ENCODE measurements around the gene ERF.

ERF gene

GRCh38 chr19:42276821-42277220, 21.9 kb upstream of the ERF start:
- Histone ChIP-seq H4K20me1 (ENCODE audit: insufficient read depth, low read length) (no peaks in the 10 kb centered on the region), H3K4me2 (ENCODE audit: low read length) (no peak overlapping the region), H3K9me2 (ENCODE audit: low read depth, low read length) (no peaks in the 10 kb centered on the region), H3K27me3 (ENCODE audit: insufficient read depth, low read length) (no peaks in the 10 kb centered on the region), H3K27ac (ENCODE audit: low read depth, low read length, poor library complexity, severe bottlenecking) (no peak overlapping the region), H3K36me3 (ENCODE audit: insufficient read depth, low read length) (peaks cover 4% of the 10 kb centered on the region; the same call in 1 of the 2 replicates), H3K4me1 (ENCODE audit: insufficient read depth, low read length, severe bottlenecking) (peaks cover 23% of the 10 kb centered on the region), H3K4me3 (ENCODE audit: low read depth, low read length, poor library complexity, severe bottlenecking) (no peak overlapping the region), H3K79me2 (ENCODE audit: insufficient read depth, low read length) (no peaks in the 10 kb centered on the region), H3K9ac (ENCODE audit: low read length) (no peak overlapping the region), H3K9me3 (ENCODE audit: low read length) (no peaks in the 10 kb centered on the region), H3F3A (ENCODE audit: insufficient read depth, low read length) (peaks cover under 1% of the 10 kb centered on the region; the same call in 1 of the 2 replicates), H2AFZ (ENCODE audit: low read length) (no peak overlapping the region)
- TF ChIP-seq CTCF (IDR thresholded peaks at IDR 0.05; ENCODE audit: low read length), result no peak
- no peak for TF ChIP-seq EZH2 (IDR thresholded peaks at IDR 0.05; ENCODE audit: borderline replicate concordance, low read length)

GRCh38 chr19:42276284-42276683, 21.4 kb upstream of the ERF start:
- TF ChIP-seq EZH2 (IDR thresholded peaks at IDR 0.05; ENCODE audit: borderline replicate concordance, low read length), result no peak
- no peak for TF ChIP-seq CTCF (IDR thresholded peaks at IDR 0.05; ENCODE audit: low read length)
- H3K4me2 ChIP-seq (ENCODE audit: low read length), result no peak overlapping the region
- no peak overlapping the region for H2AFZ ChIP-seq (ENCODE audit: low read length)
- no peaks in the 10 kb centered on the region for H3K9me3 ChIP-seq (ENCODE audit: low read length)
- H3K27me3 ChIP-seq (ENCODE audit: insufficient read depth, low read length), result no peaks in the 10 kb centered on the region
- H3K4me1 ChIP-seq (ENCODE audit: insufficient read depth, low read length, severe bottlenecking), result peaks cover 20% of the 10 kb centered on the region
- H3F3A ChIP-seq (ENCODE audit: insufficient read depth, low read length), result no peaks in the 10 kb centered on the region
- H4K20me1 ChIP-seq (ENCODE audit: insufficient read depth, low read length), result no peaks in the 10 kb centered on the region
- H3K79me2 ChIP-seq (ENCODE audit: insufficient read depth, low read length), result no peaks in the 10 kb centered on the region
- no peak overlapping the region for H3K4me3 ChIP-seq (ENCODE audit: low read depth, low read length, poor library complexity, severe bottlenecking)
- H3K9me2 ChIP-seq (ENCODE audit: low read depth, low read length), result no peaks in the 10 kb centered on the region
- peaks cover 4% of the 10 kb centered on the region; the same call in 1 of the 2 replicates for H3K36me3 ChIP-seq (ENCODE audit: insufficient read depth, low read length)
- H3K9ac ChIP-seq (ENCODE audit: low read length), result no peak overlapping the region
- no peak overlapping the region for H3K27ac ChIP-seq (ENCODE audit: low read depth, low read length, poor library complexity, severe bottlenecking)

GRCh38 chr19:42275517-42275916, 20.6 kb upstream of the ERF start:
- no peak overlapping the region for H3K4me3 ChIP-seq (ENCODE audit: low read depth, low read length, poor library complexity, severe bottlenecking)
- TF ChIP-seq EZH2 (IDR thresholded peaks at IDR 0.05; ENCODE audit: borderline replicate concordance, low read length), result no peak
- no peak for TF ChIP-seq CTCF (IDR thresholded peaks at IDR 0.05; ENCODE audit: low read length)
- H3K4me2 ChIP-seq (ENCODE audit: low read length), result no peak overlapping the region
- no peak overlapping the region for H2AFZ ChIP-seq (ENCODE audit: low read length)
- no peaks in the 10 kb centered on the region for H3K27me3 ChIP-seq (ENCODE audit: insufficient read depth, low read length)
- H3K9ac ChIP-seq (ENCODE audit: low read length), result no peak overlapping the region
- no peaks in the 10 kb centered on the region for H3K79me2 ChIP-seq (ENCODE audit: insufficient read depth, low read length)
- no peak overlapping the region for H3K27ac ChIP-seq (ENCODE audit: low read depth, low read length, poor library complexity, severe bottlenecking)
- H3K9me3 ChIP-seq (ENCODE audit: low read length), result no peaks in the 10 kb centered on the region
- peaks cover 25% of the 10 kb centered on the region for H3K4me1 ChIP-seq (ENCODE audit: insufficient read depth, low read length, severe bottlenecking)
- no peaks in the 10 kb centered on the region for H3K9me2 ChIP-seq (ENCODE audit: low read depth, low read length)
- peaks cover 4% of the 10 kb centered on the region; the same call in 1 of the 2 replicates for H3K36me3 ChIP-seq (ENCODE audit: insufficient read depth, low read length)
- no peaks in the 10 kb centered on the region for H3F3A ChIP-seq (ENCODE audit: insufficient read depth, low read length)
- no peaks in the 10 kb centered on the region for H4K20me1 ChIP-seq (ENCODE audit: insufficient read depth, low read length)
